WTC11 (cell line): ENCODE data around the gene PCDHB2. TPM values are rescaled to one million over a fixed set of nuclear protein-coding genes. Genes with fewer than 3 reads are reported as not detected.
A peak's percentile ranks its signal among the peaks of the same experiment; 100 is the strongest.
"Not testable (repeated sequence)": the region's sequence is repeated elsewhere in the genome, so short reads cannot be mapped to it uniquely, and the experiment has no call there.

Experiments
- ATAC-seq: fragments of 200-7000 bp; cut with Tn5 transposase; 2 replicates; pipeline ENCODE4 v1.10.0; 2021; ENCODE audit warnings: mild to moderate bottlenecking, moderate library complexity
- CTCF ChIA-PET: fragments of 300-600 bp; sonication (Branson Sonifier 250); formaldehyde crosslinking; loops from one replicate; lab custom pipeline; 2021; ENCODE audit warnings: antibody characterized with exemption; lab: Charles Lee
- POLR2A ChIA-PET: fragments of 350-600 bp; sonication (Branson Sonifier 250); formaldehyde crosslinking; loops from one replicate; lab custom pipeline; 2021; ENCODE audit warnings: antibody characterized with exemption; lab: Charles Lee
- DNase-seq: peaks from one replicate; pipeline ENCODE4 v3.0.0; 2021; ENCODE audit warnings: low spot score
- H3K27ac Mint-ChIP-seq: 2 replicates; pipeline ENCODE4 v1.8.0; 2021; ENCODE audit warnings: mixed read lengths
- H3K27me3 Mint-ChIP-seq: 2 replicates; pipeline ENCODE4 v1.8.0; 2021; ENCODE audit warnings: low read depth, mild to moderate bottlenecking, moderate library complexity, mixed read lengths
- H3K36me3 Mint-ChIP-seq: 2 replicates; pipeline ENCODE4 v1.8.0; 2021; ENCODE audit warnings: mixed read lengths
- H3K4me1 Mint-ChIP-seq: 2 replicates; pipeline ENCODE4 v1.8.0; 2022; ENCODE audit warnings: mixed read lengths
- H3K4me3 Mint-ChIP-seq: 2 replicates; pipeline ENCODE4 v1.8.0; 2021; ENCODE audit warnings: mild to moderate bottlenecking, moderate library complexity, mixed read lengths
- H3K9me3 Mint-ChIP-seq: 2 replicates; pipeline ENCODE4 v1.8.0; 2021; ENCODE audit warnings: mixed read lengths
- CBFB ChIP-seq: sonication (generic); formaldehyde crosslinking; IDR thresholded peaks from 2 replicates; pipeline ENCODE4 v1.8.1; 2022; ENCODE audit warnings: mild to moderate bottlenecking, low read depth, missing genetic modification reagents
- CREM ChIP-seq: sonication (generic); formaldehyde crosslinking; IDR thresholded peaks from 2 replicates; pipeline ENCODE4 v1.8.1; 2022; ENCODE audit warnings: mild to moderate bottlenecking, missing genetic modification reagents, moderate library complexity
- ELF4 ChIP-seq: sonication (generic); formaldehyde crosslinking; IDR thresholded peaks from 2 replicates; pipeline ENCODE4 v1.8.1; 2022; ENCODE audit warnings: low read depth, mild to moderate bottlenecking, moderate library complexity, missing genetic modification reagents
- ETV6 ChIP-seq: sonication (generic); formaldehyde crosslinking; IDR thresholded peaks from 2 replicates; pipeline ENCODE4 v1.8.1; 2022; ENCODE audit warnings: mild to moderate bottlenecking, missing genetic modification reagents
- GABPB1 ChIP-seq: sonication (generic); formaldehyde crosslinking; IDR thresholded peaks from 2 replicates; pipeline ENCODE4 v1.8.1; 2023; ENCODE audit warnings: mild to moderate bottlenecking, missing genetic modification reagents
- GRHL2 ChIP-seq: fragments of 250-450 bp; sonication (Bioruptor Pico); IDR thresholded peaks from 2 replicates; pipeline ENCODE4 v1.8.0; 2022; ENCODE audit warnings: mild to moderate bottlenecking, moderate library complexity; ENCODE audit not compliant: insufficient replicate concordance, severe bottlenecking
- HMGA2 ChIP-seq: fragments of 250-450 bp; sonication (Bioruptor Pico); IDR thresholded peaks from 2 replicates; pipeline ENCODE4 v1.4.0; 2021; ENCODE audit warnings: mild to moderate bottlenecking, moderate library complexity
- JAZF1 ChIP-seq: fragments of 250-450 bp; sonication (Bioruptor Pico); IDR thresholded peaks from 2 replicates; pipeline ENCODE4 v1.9.0; 2021; ENCODE audit warnings: moderate library complexity, mild to moderate bottlenecking, inconsistent platforms
- KAT7 ChIP-seq: sonication (generic); formaldehyde crosslinking; IDR thresholded peaks from 2 replicates; pipeline ENCODE4 v1.8.1; 2023; ENCODE audit warnings: missing genetic modification reagents, mild to moderate bottlenecking, borderline replicate concordance
- MYBL2 ChIP-seq: sonication (generic); formaldehyde crosslinking; IDR thresholded peaks from 2 replicates; pipeline ENCODE4 v1.8.1; 2023; ENCODE audit warnings: mild to moderate bottlenecking, moderate library complexity, missing genetic modification reagents
- OVOL2 ChIP-seq: fragments of 250-450 bp; sonication (Bioruptor Pico); IDR thresholded peaks from 2 replicates; pipeline ENCODE4 v1.9.0; 2021; ENCODE audit warnings: mild to moderate bottlenecking, borderline replicate concordance
- RELA ChIP-seq: sonication (generic); formaldehyde crosslinking; IDR thresholded peaks from 2 replicates; pipeline ENCODE4 v1.8.1; 2022; ENCODE audit warnings: missing genetic modification reagents, mild to moderate bottlenecking, borderline replicate concordance
- TEAD4 ChIP-seq: sonication (generic); formaldehyde crosslinking; IDR thresholded peaks from 2 replicates; pipeline ENCODE4 v1.8.0; 2022; ENCODE audit warnings: mild to moderate bottlenecking, missing genetic modification reagents
- ZNF138 ChIP-seq: sonication (generic); formaldehyde crosslinking; conservative IDR thresholded peaks from 2 replicates; pipeline ENCODE4 v1.8.1; 2022; ENCODE audit warnings: mild to moderate bottlenecking, moderate library complexity, missing genetic modification reagents
- ZNF219 ChIP-seq: sonication (generic); formaldehyde crosslinking; IDR thresholded peaks from 2 replicates; pipeline ENCODE4 v1.8.0; 2023; ENCODE audit warnings: missing genetic modification reagents, mild to moderate bottlenecking, borderline replicate concordance
- total RNA-seq: library from RNA; stranded (reverse); gene quantifications from 3 replicates; pipeline ENCODE4 v1.2.3, GENCODE V29; 2021
- TF ChIP-seq, protein P1 (sequence below): fragments of 250-450 bp; sonication (Bioruptor Pico); IDR thresholded peaks from 2 replicates; pipeline ENCODE4 v1.9.0; 2021; ENCODE audit warnings: mild to moderate bottlenecking
- TF ChIP-seq, protein P2 (sequence below): fragments of 250-450 bp; sonication (Bioruptor Pico); IDR thresholded peaks from 2 replicates; pipeline ENCODE4 v1.9.0; 2021; ENCODE audit warnings: mild to moderate bottlenecking, borderline replicate concordance
- TF ChIP-seq, protein P3 (sequence below): sonication (generic); formaldehyde crosslinking; conservative IDR thresholded peaks from 2 replicates; pipeline ENCODE4 v1.8.1; 2023; ENCODE audit warnings: mild to moderate bottlenecking, low read depth, missing genetic modification reagents, moderate library complexity
- TF ChIP-seq, protein P4 (sequence below): sonication (generic); formaldehyde crosslinking; IDR thresholded peaks from 2 replicates; pipeline ENCODE4 v1.8.0; 2023; ENCODE audit warnings: mild to moderate bottlenecking, missing genetic modification reagents
- TF ChIP-seq, protein P5 (sequence below): sonication (generic); formaldehyde crosslinking; IDR thresholded peaks from 2 replicates; pipeline ENCODE4 v1.8.1; 2022; ENCODE audit warnings: low read depth, missing genetic modification reagents, borderline replicate concordance

The PCDHB2 gene
- total RNA-seq, 1 experiment from 2014 or later, result 22.9 TPM

DNA sequence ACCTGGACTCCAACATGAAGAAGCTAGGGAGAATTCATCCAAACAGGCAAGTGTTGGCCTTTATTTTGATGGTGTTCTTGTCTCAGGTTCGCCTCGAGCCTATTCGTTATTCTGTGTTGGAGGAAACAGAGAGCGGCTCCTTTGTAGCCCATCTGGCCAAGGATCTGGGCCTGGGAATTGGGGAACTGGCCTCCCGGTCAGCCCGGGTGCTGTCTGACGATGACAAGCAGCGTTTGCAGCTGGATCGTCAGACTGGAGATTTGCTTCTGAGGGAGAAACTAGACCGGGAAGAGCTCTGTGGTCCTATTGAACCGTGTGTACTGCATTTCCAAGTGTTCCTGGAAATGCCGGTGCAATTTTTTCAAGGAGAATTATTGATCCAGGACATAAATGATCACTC lies 27.6 kb downstream of the PCDHB2 start:
- DNase-seq (no peak), ATAC-seq (peak; percentile 41; the same call in 1 of the 2 replicates)
- no peak overlapping the region for H3K27ac Mint-ChIP-seq
- POLR2A ChIA-PET, result no interaction called here
- TF ChIP-seq RELA (CRISPR knock-in tag) (no peak), ELF4 (CRISPR knock-in tag) (no peak), JAZF1 (CRISPR knock-in tag) (no peak), ZNF219 (CRISPR knock-in tag) (no peak), GRHL2 (CRISPR knock-in tag) (no peak), CBFB (CRISPR knock-in tag) (no peak), KAT7 (no peak), MYBL2 (CRISPR knock-in tag) (no peak)
- TF ChIP-seq, protein P1, sequence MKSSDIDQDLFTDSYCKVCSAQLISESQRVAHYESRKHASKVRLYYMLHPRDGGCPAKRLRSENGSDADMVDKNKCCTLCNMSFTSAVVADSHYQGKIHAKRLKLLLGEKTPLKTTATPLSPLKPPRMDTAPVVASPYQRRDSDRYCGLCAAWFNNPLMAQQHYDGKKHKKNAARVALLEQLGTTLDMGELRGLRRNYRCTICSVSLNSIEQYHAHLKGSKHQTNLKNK, result no peak
- TF ChIP-seq, protein P2, sequence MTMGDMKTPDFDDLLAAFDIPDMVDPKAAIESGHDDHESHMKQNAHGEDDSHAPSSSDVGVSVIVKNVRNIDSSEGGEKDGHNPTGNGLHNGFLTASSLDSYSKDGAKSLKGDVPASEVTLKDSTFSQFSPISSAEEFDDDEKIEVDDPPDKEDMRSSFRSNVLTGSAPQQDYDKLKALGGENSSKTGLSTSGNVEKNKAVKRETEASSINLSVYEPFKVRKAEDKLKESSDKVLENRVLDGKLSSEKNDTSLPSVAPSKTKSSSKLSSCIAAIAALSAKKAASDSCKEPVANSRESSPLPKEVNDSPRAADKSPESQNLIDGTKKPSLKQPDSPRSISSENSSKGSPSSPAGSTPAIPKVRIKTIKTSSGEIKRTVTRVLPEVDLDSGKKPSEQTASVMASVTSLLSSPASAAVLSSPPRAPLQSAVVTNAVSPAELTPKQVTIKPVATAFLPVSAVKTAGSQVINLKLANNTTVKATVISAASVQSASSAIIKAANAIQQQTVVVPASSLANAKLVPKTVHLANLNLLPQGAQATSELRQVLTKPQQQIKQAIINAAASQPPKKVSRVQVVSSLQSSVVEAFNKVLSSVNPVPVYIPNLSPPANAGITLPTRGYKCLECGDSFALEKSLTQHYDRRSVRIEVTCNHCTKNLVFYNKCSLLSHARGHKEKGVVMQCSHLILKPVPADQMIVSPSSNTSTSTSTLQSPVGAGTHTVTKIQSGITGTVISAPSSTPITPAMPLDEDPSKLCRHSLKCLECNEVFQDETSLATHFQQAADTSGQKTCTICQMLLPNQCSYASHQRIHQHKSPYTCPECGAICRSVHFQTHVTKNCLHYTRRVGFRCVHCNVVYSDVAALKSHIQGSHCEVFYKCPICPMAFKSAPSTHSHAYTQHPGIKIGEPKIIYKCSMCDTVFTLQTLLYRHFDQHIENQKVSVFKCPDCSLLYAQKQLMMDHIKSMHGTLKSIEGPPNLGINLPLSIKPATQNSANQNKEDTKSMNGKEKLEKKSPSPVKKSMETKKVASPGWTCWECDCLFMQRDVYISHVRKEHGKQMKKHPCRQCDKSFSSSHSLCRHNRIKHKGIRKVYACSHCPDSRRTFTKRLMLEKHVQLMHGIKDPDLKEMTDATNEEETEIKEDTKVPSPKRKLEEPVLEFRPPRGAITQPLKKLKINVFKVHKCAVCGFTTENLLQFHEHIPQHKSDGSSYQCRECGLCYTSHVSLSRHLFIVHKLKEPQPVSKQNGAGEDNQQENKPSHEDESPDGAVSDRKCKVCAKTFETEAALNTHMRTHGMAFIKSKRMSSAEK, result no peak
- TF ChIP-seq, protein P3, sequence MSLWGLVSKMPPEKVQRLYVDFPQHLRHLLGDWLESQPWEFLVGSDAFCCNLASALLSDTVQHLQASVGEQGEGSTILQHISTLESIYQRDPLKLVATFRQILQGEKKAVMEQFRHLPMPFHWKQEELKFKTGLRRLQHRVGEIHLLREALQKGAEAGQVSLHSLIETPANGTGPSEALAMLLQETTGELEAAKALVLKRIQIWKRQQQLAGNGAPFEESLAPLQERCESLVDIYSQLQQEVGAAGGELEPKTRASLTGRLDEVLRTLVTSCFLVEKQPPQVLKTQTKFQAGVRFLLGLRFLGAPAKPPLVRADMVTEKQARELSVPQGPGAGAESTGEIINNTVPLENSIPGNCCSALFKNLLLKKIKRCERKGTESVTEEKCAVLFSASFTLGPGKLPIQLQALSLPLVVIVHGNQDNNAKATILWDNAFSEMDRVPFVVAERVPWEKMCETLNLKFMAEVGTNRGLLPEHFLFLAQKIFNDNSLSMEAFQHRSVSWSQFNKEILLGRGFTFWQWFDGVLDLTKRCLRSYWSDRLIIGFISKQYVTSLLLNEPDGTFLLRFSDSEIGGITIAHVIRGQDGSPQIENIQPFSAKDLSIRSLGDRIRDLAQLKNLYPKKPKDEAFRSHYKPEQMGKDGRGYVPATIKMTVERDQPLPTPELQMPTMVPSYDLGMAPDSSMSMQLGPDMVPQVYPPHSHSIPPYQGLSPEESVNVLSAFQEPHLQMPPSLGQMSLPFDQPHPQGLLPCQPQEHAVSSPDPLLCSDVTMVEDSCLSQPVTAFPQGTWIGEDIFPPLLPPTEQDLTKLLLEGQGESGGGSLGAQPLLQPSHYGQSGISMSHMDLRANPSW, result no peak
- CTCF ChIA-PET, result interaction anchor here (0.5 to 3.1 kb wide), 43 partner anchors 9 to 920 kb away, joined by 3 to 42 read pairs (median 4); partner anchors contain the start of genes PCDHA1, PCDHA10, PCDHA2 and PCDHA8
- peak overlapping the region; percentile 51 for H3K4me3 Mint-ChIP-seq
- peaks cover 2% of the 10 kb centered on the region for H3K4me1 Mint-ChIP-seq
- no peaks in the 10 kb centered on the region for H3K27me3 Mint-ChIP-seq
- H3K9me3 Mint-ChIP-seq, result no peaks in the 10 kb centered on the region
- peaks cover 10% of the 10 kb centered on the region for H3K36me3 Mint-ChIP-seq

DNA sequence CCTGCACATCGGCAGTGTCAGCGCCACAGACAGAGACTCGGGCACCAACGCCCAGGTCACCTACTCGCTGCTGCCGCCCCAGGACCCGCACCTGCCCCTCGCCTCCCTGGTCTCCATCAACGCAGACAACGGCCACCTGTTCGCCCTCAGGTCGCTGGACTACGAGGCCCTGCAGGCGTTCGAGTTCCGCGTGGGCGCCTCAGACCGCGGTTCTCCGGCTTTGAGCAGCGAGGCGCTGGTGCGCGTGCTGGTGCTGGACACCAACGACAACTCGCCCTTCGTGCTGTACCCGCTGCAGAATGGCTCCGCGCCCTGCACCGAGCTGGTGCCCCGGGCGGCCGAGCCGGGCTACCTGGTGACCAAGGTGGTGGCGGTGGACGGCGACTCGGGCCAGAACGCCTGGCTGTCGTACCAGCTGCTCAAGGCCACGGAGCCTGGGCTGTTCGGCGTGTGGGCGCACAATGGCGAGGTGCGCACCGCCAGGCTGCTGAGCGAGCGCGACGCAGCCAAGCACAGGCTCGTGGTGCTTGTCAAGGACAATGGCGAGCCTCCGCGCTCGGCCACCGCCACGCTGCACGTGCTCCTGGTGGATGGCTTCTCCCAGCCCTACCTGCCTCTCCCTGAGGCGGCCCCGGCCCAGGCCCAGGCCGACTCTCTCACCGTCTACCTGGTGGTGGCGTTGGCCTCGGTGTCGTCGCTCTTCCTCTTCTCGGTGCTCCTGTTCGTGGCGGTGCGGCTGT lies 29.2 kb downstream of the PCDHB2 start:
- CTCF ChIA-PET, result interaction anchor here (0.8 to 3.1 kb wide), 3 partner anchors 23 to 29 kb away, joined by 3 to 24 read pairs (median 4); partner anchors contain the start of gene PCDHB2
- H3K36me3 Mint-ChIP-seq, result peaks cover 10% of the 10 kb centered on the region
- H3K9me3 Mint-ChIP-seq, H3K27ac Mint-ChIP-seq, H3K4me3 Mint-ChIP-seq, H3K27me3 Mint-ChIP-seq, POLR2A ChIA-PET, DNase-seq, ATAC-seq: not testable (repeated sequence)
- peaks cover 10% of the 10 kb centered on the region for H3K4me1 Mint-ChIP-seq

DNA sequence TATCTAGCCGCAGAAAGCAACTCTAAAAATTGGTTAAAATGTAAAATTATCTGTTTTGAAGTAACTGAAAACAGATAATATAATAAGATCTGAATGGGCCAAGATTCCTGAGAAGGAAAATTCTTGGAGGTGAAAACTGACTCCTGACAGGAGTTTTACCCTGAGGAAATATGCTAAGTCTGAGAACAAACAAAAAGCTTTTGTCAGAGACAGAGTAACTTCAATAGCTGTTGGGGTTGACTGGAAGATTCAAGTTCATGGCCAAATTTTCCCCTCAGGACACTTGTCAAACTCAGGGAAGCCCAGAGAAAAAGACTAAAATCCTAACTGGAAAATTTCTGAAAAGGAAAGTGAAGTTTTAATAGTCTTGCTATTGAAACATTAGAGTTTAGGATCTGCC lies 32.9 kb downstream of the PCDHB2 start:
- ATAC-seq (peak; percentile 60), DNase-seq (no peak)
- no peaks in the 10 kb centered on the region for H3K27me3 Mint-ChIP-seq
- peaks cover 4% of the 10 kb centered on the region for H3K9me3 Mint-ChIP-seq
- no peak overlapping the region for H3K4me3 Mint-ChIP-seq
- ChIA-PET POLR2A (no interaction called here), CTCF (interaction anchor here (1.0 to 3.2 kb wide), 11 partner anchors 8 to 300 kb away, joined by 3 to 22 read pairs (median 4); partner anchors contain the start of genes PCDHA6, PCDHB10, PCDHB14 and PCDHB16)
- peaks cover 10% of the 10 kb centered on the region for H3K4me1 Mint-ChIP-seq
- H3K27ac Mint-ChIP-seq, result 0 out of 2 replicates have a peak overlapping the region, but pooled peaks have one; percentile 24
- peaks cover 10% of the 10 kb centered on the region for H3K36me3 Mint-ChIP-seq
- TF ChIP-seq GABPB1 (CRISPR knock-in tag) (no peak), CREM (no peak), ETV6 (CRISPR knock-in tag) (no peak), HMGA2 (no peak), OVOL2 (no peak), TEAD4 (CRISPR knock-in tag) (no peak), ZNF138 (no peak), RELA (CRISPR knock-in tag) (no peak)
- TF ChIP-seq, protein P4, sequence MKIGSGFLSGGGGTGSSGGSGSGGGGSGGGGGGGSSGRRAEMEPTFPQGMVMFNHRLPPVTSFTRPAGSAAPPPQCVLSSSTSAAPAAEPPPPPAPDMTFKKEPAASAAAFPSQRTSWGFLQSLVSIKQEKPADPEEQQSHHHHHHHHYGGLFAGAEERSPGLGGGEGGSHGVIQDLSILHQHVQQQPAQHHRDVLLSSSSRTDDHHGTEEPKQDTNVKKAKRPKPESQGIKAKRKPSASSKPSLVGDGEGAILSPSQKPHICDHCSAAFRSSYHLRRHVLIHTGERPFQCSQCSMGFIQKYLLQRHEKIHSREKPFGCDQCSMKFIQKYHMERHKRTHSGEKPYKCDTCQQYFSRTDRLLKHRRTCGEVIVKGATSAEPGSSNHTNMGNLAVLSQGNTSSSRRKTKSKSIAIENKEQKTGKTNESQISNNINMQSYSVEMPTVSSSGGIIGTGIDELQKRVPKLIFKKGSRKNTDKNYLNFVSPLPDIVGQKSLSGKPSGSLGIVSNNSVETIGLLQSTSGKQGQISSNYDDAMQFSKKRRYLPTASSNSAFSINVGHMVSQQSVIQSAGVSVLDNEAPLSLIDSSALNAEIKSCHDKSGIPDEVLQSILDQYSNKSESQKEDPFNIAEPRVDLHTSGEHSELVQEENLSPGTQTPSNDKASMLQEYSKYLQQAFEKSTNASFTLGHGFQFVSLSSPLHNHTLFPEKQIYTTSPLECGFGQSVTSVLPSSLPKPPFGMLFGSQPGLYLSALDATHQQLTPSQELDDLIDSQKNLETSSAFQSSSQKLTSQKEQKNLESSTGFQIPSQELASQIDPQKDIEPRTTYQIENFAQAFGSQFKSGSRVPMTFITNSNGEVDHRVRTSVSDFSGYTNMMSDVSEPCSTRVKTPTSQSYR (CRISPR knock-in tag), result no peak
- TF ChIP-seq, protein P5, sequence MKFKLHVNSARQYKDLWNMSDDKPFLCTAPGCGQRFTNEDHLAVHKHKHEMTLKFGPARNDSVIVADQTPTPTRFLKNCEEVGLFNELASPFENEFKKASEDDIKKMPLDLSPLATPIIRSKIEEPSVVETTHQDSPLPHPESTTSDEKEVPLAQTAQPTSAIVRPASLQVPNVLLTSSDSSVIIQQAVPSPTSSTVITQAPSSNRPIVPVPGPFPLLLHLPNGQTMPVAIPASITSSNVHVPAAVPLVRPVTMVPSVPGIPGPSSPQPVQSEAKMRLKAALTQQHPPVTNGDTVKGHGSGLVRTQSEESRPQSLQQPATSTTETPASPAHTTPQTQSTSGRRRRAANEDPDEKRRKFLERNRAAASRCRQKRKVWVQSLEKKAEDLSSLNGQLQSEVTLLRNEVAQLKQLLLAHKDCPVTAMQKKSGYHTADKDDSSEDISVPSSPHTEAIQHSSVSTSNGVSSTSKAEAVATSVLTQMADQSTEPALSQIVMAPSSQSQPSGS (CRISPR knock-in tag), result no peak
